HEK293 (cell line): ENCODE results near the gene AFG1L.

ENCODE experiments used
- CTCF ChIA-PET: fragments of 350-600 bp; formaldehyde crosslinking; extraction: SDS; loops from one replicate; lab custom pipeline; 2021; ENCODE audit warnings: antibody characterized with exemption; lab: Yijun Ruan, JAX
- POLR2A ChIA-PET: fragments of 300-600 bp; formaldehyde crosslinking; extraction: SDS; loops from one replicate; lab custom pipeline; 2020; ENCODE audit warnings: antibody characterized with exemption, inconsistent platforms; lab: Yijun Ruan, JAX
- H3K27ac ChIP-seq: fragments of 200-500 bp; sonication (Bioruptor generic); 2 replicates; pipeline ENCODE4 v1.5.1; 2014; ENCODE audit warnings: low read depth, low read length, control low read depth, inconsistent platforms; ENCODE audit errors: extremely low read depth
- H3K36me3 ChIP-seq, 2 experiments: fragments of 200-500 bp in 1 of 2; sonication (Bioruptor generic) in 1 of 2; 1 replicate in 1 of 2; 2 replicates in 1 of 2; pipeline ENCODE4 v1.5.1; 2014 to 2017; ENCODE audit warnings: inconsistent platforms in 2 of 2, low read length in 2 of 2; ENCODE audit not compliant: control insufficient read depth in 2 of 2, insufficient read depth in 1 of 2
- H3K4me1 ChIP-seq: fragments of 200-500 bp; sonication (Bioruptor generic); 2 replicates; pipeline ENCODE4 v1.5.1; 2014; ENCODE audit warnings: mild to moderate bottlenecking, low read length, inconsistent platforms; ENCODE audit not compliant: control insufficient read depth, insufficient read depth
- H3K4me3 ChIP-seq: 2 replicates; pipeline ENCODE4 v1.5.1; 2011; ENCODE audit warnings: low read depth, mild to moderate bottlenecking, control low read depth, low read length, moderate library complexity
- H3K9me3 ChIP-seq: fragments of 200-500 bp; sonication (Bioruptor generic); 2 replicates; pipeline ENCODE4 v1.5.1; 2014; ENCODE audit warnings: low read depth, low read length, inconsistent platforms; ENCODE audit not compliant: control insufficient read depth, insufficient read depth
- PRDM10 ChIP-seq: fragments of 450-650 bp; formaldehyde crosslinking; IDR thresholded peaks from 2 replicates; pipeline ENCODE4 v1.5.1; 2016; ENCODE audit warnings: missing biosample characterization, missing genetic modification characterization
- SCRT2 ChIP-seq: fragments of 450-650 bp; formaldehyde crosslinking; IDR thresholded peaks from 2 replicates; pipeline ENCODE4 v1.5.1; 2016; ENCODE audit warnings: missing biosample characterization, missing genetic modification characterization
- YY2 ChIP-seq: fragments of 450-650 bp; formaldehyde crosslinking; IDR thresholded peaks from 2 replicates; pipeline ENCODE4 v1.5.1; 2016; ENCODE audit warnings: missing biosample characterization, missing genetic modification characterization
- ZBTB20 ChIP-seq: fragments of 450-650 bp; formaldehyde crosslinking; IDR thresholded peaks from 2 replicates; pipeline ENCODE4 v1.5.1; 2016; ENCODE audit warnings: missing biosample characterization, missing genetic modification characterization
- ZBTB8A ChIP-seq: fragments of 450-650 bp; formaldehyde crosslinking; IDR thresholded peaks from 2 replicates; pipeline ENCODE4 v1.5.1; 2016; ENCODE audit warnings: missing biosample characterization, missing genetic modification characterization
- ZFP3 ChIP-seq: fragments of 450-650 bp; formaldehyde crosslinking; IDR thresholded peaks from 2 replicates; pipeline ENCODE4 v1.5.1; 2016; ENCODE audit warnings: low read depth, missing biosample characterization, missing genetic modification characterization
- ZNF112 ChIP-seq: fragments of 450-650 bp; formaldehyde crosslinking; IDR thresholded peaks from 2 replicates; pipeline ENCODE4 v1.5.0; 2017; ENCODE audit warnings: missing biosample characterization, missing genetic modification characterization
- ZNF138 ChIP-seq: fragments of 450-650 bp; formaldehyde crosslinking; IDR thresholded peaks from 2 replicates; pipeline ENCODE4 v1.5.1; 2016; ENCODE audit warnings: missing biosample characterization, missing genetic modification characterization, borderline replicate concordance
- ZNF2 ChIP-seq: fragments of 450-650 bp; formaldehyde crosslinking; IDR thresholded peaks from 2 replicates; pipeline ENCODE4 v1.5.1; 2016; ENCODE audit warnings: missing biosample characterization, missing genetic modification characterization
- ZNF266 ChIP-seq: fragments of 450-650 bp; formaldehyde crosslinking; IDR thresholded peaks from 2 replicates; pipeline ENCODE4 v1.5.1; 2016; ENCODE audit warnings: missing biosample characterization, missing genetic modification characterization, low read depth
- ZNF335 ChIP-seq: fragments of 450-650 bp; formaldehyde crosslinking; conservative IDR thresholded peaks from 2 replicates; pipeline ENCODE4 v1.5.1; 2016; ENCODE audit warnings: missing biosample characterization, missing genetic modification characterization
- ZNF341 ChIP-seq: fragments of 450-650 bp; formaldehyde crosslinking; IDR thresholded peaks from 2 replicates; pipeline ENCODE4; 2016; ENCODE audit warnings: low read depth, missing biosample characterization, missing genetic modification characterization
- ZNF623 ChIP-seq: fragments of 450-650 bp; formaldehyde crosslinking; IDR thresholded peaks from 2 replicates; pipeline ENCODE4 v1.5.1; 2016; ENCODE audit warnings: missing biosample characterization, missing genetic modification characterization
- ZNF654 ChIP-seq: fragments of 450-650 bp; formaldehyde crosslinking; IDR thresholded peaks from 2 replicates; pipeline ENCODE4 v1.5.1; 2016; ENCODE audit warnings: low read depth, missing biosample characterization, missing genetic modification characterization
- ZNF777 ChIP-seq: fragments of 450-650 bp; formaldehyde crosslinking; IDR thresholded peaks from 2 replicates; pipeline ENCODE4 v1.5.1; 2017; ENCODE audit warnings: missing biosample characterization, missing genetic modification characterization, borderline replicate concordance
- TF ChIP-seq, protein P1 (sequence below): fragments of 450-650 bp; formaldehyde crosslinking; IDR thresholded peaks from 2 replicates; pipeline ENCODE4 v1.5.1; 2016; ENCODE audit warnings: missing biosample characterization, missing genetic modification characterization
- TF ChIP-seq, protein P2 (sequence below): fragments of 450-650 bp; formaldehyde crosslinking; IDR thresholded peaks from 2 replicates; pipeline ENCODE4 v1.5.1; 2016; ENCODE audit warnings: missing biosample characterization, missing genetic modification characterization
- TF ChIP-seq, protein P3 (sequence below): fragments of 450-650 bp; formaldehyde crosslinking; conservative IDR thresholded peaks from 2 replicates; pipeline ENCODE4 v1.5.1; 2016; ENCODE audit warnings: low read depth, missing biosample characterization, missing genetic modification characterization

AFG1L gene

GRCh38 chr6:108518714-108519576, 224.1 kb downstream of the AFG1L start:
- POLR2A ChIA-PET: no interaction called here
- H3K4me3 ChIP-seq: no peak overlapping the region
- no peak for TF ChIP-seq ZNF266 (tag by site-specific recombination)
- 0 out of 2 replicates have a peak, but pooled peaks have one; percentile 27 for TF ChIP-seq SCRT2
- no peak for TF ChIP-seq ZNF138 (tag by site-specific recombination)
- TF ChIP-seq YY2 (tag by site-specific recombination): peak; percentile 22; the same call in 1 of the 2 replicates
- TF ChIP-seq ZNF341 (tag by site-specific recombination): no peak
- TF ChIP-seq ZNF654 (tag by site-specific recombination): 0 out of 2 replicates have a peak, but pooled peaks have one; percentile 16
- TF ChIP-seq, all 188 proteins: peak for 3
- peaks cover 0 to 12% of the 10 kb centered on the region in 2 experiments; a peak in 1 of 3 replicates for H3K36me3 ChIP-seq
- H3K27ac ChIP-seq: no peak overlapping the region
- CTCF ChIA-PET: interaction anchor here (0.5 to 2.8 kb wide), 25 partner anchors 9 to 815 kb away, joined by 3 to 11 read pairs (median 4); no protein-coding TSS in a partner anchor
- no peaks in the 10 kb centered on the region for H3K9me3 ChIP-seq
- no peaks in the 10 kb centered on the region for H3K4me1 ChIP-seq

GRCh38 chr6:108521616-108522107, 226.8 kb downstream of the AFG1L start:
- TF ChIP-seq, protein P1, sequence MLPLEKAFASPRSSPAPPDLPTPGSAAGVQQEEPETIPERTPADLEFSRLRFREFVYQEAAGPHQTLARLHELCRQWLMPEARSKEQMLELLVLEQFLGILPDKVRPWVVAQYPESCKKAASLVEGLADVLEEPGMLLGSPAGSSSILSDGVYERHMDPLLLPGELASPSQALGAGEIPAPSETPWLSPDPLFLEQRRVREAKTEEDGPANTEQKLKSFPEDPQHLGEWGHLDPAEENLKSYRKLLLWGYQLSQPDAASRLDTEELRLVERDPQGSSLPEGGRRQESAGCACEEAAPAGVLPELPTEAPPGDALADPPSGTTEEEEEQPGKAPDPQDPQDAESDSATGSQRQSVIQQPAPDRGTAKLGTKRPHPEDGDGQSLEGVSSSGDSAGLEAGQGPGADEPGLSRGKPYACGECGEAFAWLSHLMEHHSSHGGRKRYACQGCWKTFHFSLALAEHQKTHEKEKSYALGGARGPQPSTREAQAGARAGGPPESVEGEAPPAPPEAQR (tag by site-specific recombination): no peak
- TF ChIP-seq, protein P2, sequence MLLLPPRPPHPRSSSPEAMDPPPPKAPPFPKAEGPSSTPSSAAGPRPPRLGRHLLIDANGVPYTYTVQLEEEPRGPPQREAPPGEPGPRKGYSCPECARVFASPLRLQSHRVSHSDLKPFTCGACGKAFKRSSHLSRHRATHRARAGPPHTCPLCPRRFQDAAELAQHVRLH (tag by site-specific recombination): no peak
- TF ChIP-seq ZNF112 (tag by site-specific recombination) (no peak), ZBTB20 (no peak), ZNF138 (tag by site-specific recombination) (no peak), ZBTB8A (tag by site-specific recombination) (no peak), ZNF2 (no peak), ZNF777 (tag by site-specific recombination) (no peak), ZNF623 (no peak), ZNF335 (tag by site-specific recombination) (no peak), PRDM10 (tag by site-specific recombination) (no peak), ZFP3 (tag by site-specific recombination) (no peak)
- TF ChIP-seq, protein P3, sequence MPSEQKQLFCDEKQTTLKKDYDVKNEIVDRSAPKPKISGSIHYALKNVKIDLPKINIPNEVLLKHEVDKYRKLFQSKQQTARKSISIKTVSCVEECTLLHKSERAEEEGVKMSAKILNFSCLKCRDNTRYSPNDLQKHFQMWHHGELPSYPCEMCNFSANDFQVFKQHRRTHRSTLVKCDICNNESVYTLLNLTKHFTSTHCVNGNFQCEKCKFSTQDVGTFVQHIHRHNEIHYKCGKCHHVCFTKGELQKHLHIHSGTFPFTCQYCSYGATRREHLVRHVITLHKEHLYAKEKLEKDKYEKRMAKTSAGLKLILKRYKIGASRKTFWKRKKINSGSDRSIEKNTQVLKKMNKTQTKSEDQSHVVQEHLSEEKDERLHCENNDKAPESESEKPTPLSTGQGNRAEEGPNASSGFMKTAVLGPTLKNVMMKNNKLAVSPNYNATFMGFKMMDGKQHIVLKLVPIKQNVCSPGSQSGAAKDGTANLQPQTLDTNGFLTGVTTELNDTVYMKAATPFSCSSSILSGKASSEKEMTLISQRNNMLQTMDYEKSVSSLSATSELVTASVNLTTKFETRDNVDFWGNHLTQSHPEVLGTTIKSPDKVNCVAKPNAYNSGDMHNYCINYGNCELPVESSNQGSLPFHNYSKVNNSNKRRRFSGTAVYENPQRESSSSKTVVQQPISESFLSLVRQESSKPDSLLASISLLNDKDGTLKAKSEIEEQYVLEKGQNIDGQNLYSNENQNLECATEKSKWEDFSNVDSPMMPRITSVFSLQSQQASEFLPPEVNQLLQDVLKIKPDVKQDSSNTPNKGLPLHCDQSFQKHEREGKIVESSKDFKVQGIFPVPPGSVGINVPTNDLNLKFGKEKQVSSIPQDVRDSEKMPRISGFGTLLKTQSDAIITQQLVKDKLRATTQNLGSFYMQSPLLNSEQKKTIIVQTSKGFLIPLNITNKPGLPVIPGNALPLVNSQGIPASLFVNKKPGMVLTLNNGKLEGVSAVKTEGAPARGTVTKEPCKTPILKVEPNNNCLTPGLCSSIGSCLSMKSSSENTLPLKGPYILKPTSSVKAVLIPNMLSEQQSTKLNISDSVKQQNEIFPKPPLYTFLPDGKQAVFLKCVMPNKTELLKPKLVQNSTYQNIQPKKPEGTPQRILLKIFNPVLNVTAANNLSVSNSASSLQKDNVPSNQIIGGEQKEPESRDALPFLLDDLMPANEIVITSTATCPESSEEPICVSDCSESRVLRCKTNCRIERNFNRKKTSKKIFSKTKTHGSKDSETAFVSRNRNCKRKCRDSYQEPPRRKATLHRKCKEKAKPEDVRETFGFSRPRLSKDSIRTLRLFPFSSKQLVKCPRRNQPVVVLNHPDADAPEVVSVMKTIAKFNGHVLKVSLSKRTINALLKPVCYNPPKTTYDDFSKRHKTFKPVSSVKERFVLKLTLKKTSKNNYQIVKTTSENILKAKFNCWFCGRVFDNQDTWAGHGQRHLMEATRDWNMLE (tag by site-specific recombination): no peak
- TF ChIP-seq, all 188 proteins: peak for 0
- no peaks in the 10 kb centered on the region for H3K4me1 ChIP-seq
- H3K36me3 ChIP-seq: peaks cover 0 to 12% of the 10 kb centered on the region in 2 experiments; a peak in 1 of 3 replicates
- CTCF ChIA-PET: interaction anchor here (0.6 to 5.6 kb wide), 5 partner anchors 89 to 544 kb away, joined by 3 to 30 read pairs (median 4); no protein-coding TSS in a partner anchor
- no peaks in the 10 kb centered on the region for H3K9me3 ChIP-seq
- POLR2A ChIA-PET: no interaction called here
- no peak overlapping the region for H3K4me3 ChIP-seq
- no peak overlapping the region for H3K27ac ChIP-seq
